GM13977 (cell line): ENCODE results near the gene CSRP1.

Source experiments
- DNase-seq: peaks from one replicate; pipeline ENCODE4 v3.0.0; 2012; ENCODE audit warnings: low spot score
- in situ Hi-C: fragments of 300-500 bp; cut with MboI; formaldehyde crosslinking; loops from one replicate; pipeline ENCODE4 v1.12.0; 2022; ENCODE audit warnings: low sequenced_read_pairs, low pct_unique_long_range_greater_than_20kb, mixed read lengths, inconsistent platforms; ENCODE audit not compliant: unreplicated experiment
- TF ChIP-seq, protein P1 (sequence below): IDR thresholded peaks from 2 replicates; pipeline ENCODE4 v1.5.1; 2012; ENCODE audit warnings: mild to moderate bottlenecking, control low read depth; ENCODE audit not compliant: insufficient read depth; ENCODE audit errors: extremely low read depth, missing control alignments

The CSRP1 gene

DNA sequence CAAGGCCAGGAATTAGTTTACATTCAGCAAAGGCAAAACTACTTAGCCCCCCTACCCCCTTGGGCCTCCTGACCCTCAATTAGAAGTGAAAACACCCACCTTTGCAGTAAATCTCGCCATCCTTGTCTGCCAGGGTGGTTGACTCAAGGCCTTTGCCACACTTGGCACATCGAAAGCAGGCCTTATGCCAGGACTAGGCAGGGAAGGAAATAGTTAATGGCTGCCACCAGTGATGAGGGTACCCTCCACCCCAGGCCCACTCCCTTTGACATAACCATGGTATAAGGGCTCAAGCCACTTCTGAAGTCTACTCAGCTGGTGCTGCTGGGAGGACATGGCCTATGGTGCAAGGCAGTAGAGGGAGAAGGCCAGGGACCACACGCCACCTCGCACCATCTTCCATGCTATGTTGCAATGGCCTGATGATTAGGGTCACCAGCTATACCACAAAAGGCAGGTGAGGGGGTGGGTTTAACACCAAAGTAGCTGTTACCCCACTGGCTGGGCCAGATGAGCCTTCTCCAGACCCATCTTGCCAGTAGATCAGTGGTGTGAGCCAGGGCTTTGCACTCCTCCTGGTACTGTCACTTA lies 21.6 kb downstream of the CSRP1 start:
- in situ Hi-C loops, result no loop called here
- DNase-seq, result no peak
- TF ChIP-seq, protein P1, sequence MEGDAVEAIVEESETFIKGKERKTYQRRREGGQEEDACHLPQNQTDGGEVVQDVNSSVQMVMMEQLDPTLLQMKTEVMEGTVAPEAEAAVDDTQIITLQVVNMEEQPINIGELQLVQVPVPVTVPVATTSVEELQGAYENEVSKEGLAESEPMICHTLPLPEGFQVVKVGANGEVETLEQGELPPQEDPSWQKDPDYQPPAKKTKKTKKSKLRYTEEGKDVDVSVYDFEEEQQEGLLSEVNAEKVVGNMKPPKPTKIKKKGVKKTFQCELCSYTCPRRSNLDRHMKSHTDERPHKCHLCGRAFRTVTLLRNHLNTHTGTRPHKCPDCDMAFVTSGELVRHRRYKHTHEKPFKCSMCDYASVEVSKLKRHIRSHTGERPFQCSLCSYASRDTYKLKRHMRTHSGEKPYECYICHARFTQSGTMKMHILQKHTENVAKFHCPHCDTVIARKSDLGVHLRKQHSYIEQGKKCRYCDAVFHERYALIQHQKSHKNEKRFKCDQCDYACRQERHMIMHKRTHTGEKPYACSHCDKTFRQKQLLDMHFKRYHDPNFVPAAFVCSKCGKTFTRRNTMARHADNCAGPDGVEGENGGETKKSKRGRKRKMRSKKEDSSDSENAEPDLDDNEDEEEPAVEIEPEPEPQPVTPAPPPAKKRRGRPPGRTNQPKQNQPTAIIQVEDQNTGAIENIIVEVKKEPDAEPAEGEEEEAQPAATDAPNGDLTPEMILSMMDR, result no peak

DNA sequence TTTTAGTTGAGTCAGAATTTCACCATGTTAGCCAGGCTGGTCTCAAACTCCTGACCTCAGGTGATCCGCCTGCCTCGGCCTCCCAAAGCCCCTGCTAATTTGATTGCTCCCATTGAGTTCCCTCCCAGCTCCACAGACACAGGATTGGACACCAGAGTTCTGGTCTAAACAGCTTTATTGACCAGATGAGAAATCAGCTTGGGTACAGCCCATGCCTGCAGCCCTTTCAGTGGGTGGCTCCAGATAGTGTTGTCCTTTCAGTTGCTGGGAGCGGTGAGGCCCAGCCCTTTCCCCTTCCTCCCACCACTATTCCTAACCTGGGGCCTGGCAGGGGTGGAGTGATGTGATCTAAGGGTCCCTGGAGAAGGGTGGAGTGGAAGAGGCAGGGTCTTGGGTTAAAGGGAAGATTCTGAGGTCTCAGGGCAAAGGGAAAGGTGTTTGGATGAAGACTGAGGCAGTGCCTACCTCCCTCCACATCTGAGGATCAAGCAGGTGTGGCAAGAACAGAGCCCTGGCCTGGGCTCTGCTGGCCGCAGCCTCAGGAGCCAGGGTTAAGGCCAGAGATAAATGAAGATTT lies 23.5 kb downstream of the CSRP1 start:
- in situ Hi-C loops, result no loop called here
- TF ChIP-seq, protein P1, result no peak
- DNase-seq, result no peak

DNA sequence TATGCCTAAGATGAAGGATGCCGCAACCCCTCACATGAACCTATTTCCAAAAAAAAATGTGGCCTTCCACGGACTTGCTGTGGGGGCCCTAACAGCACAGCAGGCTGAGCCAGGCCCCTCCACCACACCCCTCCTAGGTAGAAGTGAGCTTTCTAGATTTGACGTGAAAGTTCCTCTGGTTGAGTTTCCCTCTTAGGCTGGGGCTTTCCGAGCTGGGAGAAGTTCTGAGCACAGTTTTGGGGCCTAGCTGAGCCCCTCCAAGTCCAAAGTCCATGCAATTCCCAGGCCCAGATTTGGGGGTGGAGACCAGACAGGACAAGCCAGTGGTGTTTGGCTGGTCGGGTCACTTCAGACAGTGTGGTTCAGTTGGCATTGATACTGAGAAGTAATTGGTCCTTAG lies 24.2 kb downstream of the CSRP1 start:
- TF ChIP-seq, protein P1, result no peak
- peak; percentile 71 for DNase-seq
- in situ Hi-C loops, result no loop called here

DNA sequence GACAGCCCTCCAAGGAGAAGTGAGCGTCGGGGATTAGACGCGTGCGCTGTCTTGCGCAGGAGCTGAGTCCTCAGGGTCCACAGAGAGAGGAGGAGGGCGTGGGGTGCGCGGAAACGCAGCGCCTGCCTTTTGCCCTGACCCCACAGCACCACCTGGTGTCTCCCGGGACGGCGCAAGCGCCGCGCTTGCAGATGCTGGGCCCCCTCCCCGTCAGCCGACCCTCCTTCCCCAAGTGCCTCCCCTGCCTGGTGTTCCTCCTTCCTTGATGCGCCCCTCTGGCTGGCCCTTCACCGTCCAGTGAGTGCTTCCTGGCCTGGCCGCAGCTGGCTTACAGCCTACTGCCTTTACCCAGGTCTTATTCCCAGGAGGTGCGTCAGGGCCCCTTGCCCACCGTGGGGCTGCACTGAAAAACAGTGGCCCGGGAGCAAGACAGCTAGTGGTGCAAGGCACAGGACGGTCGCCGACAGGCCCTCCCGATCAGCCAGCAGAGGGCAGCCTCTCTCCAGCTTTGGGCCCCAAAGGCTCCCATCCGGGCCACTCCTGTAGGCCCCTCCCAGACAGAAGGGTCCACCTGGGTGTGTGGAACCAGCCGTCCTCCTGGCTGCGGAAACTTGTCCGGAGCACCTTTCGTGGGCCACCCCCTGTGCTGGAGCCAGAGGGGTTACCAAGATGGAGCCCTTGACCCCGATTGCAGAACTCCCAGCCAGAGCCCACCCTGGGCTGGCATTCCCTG lies 25.0 kb downstream of the CSRP1 start:
- DNase-seq, result peak; percentile 91
- TF ChIP-seq, protein P1, result peak; percentile 92
- in situ Hi-C loops, result no loop called here

DNA sequence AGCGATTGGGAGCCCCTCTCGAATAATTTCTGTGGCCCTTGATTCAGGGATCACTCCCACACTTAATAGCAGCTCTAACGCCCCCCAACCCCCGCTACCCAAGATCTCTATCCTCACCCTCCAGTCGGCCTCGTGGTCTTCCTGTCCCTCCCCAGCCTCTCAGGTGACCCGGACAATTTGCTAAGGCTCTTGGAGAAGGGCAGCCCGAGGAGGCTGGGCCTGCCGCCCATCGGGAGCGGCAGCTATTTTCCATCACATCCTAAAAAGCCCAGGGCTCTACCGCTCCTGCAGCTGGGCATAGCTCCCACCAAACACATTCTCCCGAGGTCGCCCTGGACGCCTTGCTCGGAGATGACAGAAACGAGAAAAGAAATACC lies 25.9 kb downstream of the CSRP1 start:
- no peak for DNase-seq
- in situ Hi-C loops, result no loop called here

DNA sequence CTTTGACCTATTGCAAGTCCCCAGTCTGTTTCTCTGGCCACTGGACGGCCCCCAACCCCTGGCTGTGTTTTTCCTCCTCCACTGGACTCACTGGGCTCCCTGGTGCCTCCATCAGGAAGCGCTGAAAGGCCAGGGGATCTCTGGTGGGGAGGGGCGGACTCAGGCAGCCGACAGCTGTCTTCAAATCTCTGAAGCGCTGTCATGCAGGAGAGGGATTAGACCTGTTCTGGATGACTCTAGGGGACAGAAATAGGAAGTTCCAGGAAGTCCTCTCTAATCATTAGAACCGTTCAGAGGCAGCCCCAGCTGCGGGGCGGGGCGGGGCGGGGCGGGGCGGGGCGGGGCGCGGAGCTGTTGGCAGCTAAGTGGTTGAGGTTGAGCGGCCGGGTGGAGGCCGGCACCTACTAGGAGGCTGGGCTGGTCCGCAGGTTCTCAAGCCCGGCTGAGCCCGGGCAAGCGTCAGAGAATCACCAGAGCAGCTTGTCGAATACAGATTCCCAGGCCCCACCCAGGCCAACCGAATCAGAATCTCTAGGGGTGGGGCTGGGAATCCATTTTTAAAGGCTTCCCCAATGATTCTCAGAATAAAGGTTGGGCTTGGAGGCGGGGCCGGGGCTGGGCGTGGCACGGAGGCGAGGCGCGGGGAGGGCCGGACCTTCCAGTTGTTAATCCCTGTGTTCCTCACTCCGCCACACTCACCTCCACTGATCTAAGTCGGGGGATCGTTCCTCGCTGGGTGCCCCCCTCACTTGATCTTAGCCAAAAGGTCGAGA lies 26.5 kb downstream of the CSRP1 start:
- in situ Hi-C loops, result no loop called here
- DNase-seq, result peak; percentile 85
- TF ChIP-seq, protein P1, result no peak

More for the DNA sequence above, 25.9 kb downstream of the CSRP1 start:
- TF ChIP-seq, protein P1, result no peak
